NCI-H2081 treated with DMSO at 0.1 percent for 48 hours (cell line): ENCODE results near the gene AMBRA1.

Source experiments
- DNase-seq: peaks from one replicate; lab custom pipeline; 2025; lab: John Stamatoyannopoulos, UW

Gene AMBRA1

DNA sequence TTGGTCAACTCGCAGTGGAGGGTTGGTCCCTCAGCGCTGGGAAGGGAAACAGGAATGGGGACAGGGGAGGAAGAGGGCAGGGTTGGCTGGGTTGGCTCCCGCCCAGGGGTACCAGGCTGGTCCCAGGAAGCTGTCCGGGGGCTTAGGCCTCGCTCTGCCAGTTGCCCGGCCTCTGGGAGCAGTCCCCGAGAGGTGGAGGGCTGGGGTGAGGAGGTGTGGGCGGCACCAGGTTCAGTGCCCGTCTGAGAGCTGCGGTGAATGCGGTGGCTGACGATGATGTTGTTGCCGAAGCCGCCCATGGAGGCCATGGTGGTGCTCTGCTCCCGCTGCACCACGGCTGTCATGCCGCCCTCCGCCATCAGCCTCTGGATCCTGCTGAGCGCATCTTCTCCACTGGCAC is 196.3 kb downstream of the AMBRA1 start:
- DNase-seq = no peak

DNA sequence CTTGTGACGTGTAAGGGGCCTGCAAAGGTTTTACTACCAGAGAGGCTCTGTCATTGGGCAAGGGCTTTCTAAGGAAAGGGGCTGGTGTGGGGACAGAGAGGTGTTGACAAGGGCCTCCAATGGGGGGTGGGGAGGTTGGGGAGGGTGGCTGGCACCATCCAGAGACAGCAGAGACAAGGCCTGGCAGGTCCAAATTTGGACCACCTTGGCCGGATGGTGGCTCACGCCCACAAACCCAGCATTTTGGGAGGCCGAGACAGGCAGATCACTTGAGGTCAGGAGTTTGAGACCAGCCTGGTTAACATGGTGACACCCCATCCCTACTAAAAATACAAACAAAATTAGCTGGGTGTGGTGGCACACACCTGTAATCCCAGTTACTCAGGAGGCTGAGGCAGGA is 200.1 kb downstream of the AMBRA1 start:
- no peak for DNase-seq

DNA sequence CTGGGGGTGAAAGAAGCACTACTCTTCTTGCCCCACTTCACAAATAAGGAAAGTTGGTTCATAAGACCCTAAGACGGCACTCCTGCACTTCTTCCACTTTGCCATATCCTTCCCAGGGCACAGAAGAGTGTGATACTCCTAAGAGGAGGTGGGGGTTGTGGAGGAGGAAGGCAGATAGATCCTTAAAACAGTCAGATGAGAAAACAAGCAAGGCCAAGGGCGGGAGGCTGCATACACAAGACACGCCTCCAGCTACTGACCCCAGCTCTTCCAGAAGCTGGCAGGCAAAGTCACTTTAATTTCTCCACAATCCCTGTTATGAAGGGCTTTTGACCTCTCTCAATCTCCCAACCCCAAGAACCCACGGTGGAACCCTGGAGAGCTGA is 200.6 kb downstream of the AMBRA1 start:
- DNase-seq = no peak

DNA sequence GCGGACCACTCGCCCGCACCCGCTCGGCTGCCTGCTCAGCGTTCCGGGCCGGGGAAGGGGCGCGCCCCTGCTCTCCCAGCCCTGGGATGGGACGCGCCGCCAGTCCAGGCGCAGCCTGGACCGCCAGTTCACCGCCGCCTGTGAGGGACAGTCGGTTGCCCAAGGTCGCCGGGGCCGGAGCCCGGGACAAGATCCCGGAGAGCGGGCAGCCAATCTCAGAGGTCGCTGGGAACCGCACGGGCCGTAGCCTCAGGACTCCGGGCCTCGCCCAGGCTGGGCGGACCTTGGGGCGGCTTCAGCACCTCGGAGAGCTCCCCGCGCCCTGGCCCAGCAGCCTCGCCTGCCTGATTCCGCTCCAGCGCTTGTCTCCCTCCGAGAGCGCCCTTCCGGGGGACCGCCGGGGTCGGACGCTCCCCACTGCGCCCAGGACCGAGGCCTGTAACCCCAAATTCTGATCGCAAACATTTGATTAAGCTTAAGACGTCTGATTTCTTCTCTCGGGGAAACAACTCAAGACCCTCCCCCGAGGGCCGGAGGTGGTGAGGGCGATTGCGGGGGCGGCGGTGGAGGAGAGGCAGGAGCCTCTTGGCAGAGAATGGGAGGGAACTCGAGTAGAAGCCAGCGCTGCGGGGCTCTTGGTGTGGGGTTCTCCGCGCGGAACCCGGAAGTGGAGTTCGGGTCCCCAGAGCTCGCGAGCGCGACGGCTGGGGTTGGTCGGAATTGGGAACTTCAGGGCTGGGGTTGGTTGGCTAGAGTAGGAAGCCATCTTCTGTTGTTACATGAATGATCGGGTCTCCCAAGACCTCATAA is 201.2 kb downstream of the AMBRA1 start:
- DNase-seq = no peak

DNA sequence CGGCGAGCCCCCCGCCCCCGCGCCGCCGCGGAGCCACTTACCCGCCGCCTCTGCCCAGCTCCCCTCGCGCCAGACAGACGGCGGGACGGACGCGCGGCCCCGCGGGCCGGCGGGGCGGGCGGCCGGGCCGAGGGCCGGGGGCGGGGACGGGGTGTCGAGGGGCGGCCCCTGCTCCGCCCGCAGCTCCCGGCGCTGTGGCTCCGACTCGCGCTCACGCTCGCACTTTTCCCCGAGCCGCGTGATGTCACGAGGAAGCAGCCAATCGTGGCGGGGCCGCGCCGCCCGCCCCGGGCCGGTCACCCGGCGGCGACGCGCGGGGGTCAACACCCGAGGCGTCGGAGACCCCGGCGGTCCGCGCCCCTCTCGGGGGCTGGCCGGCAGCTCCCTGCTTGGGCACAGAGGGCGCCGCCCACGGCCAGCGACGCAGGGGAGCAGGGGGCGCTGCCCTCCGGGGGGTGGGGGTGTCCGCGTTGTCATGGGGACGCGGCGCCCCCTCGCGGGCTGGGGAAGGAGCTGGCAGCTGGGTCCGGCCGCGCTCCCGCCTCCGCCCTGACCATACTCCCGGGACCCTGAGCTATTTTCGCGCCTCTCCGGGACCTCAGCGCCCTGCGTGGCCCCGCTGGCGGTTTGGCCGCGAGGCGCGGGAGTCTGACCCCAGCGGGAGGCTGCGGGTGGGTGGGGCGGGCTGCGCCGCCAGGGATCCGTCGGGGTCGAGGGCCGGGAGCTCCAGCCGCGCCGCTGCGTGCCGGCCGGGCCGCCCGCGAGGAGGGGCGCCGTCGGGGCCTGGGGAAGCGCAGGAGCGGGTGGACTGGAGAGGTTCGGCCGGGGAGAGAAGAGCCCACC is 202.0 kb downstream of the AMBRA1 start, which contains the start of gene CHRM4:
Gene CHRM4 (minus strand): TSS at position 199 of the 843 bp plus-strand sequence. CDS start 5,219 bp downstream, outside the sequence.
- DNase-seq = no peak

DNA sequence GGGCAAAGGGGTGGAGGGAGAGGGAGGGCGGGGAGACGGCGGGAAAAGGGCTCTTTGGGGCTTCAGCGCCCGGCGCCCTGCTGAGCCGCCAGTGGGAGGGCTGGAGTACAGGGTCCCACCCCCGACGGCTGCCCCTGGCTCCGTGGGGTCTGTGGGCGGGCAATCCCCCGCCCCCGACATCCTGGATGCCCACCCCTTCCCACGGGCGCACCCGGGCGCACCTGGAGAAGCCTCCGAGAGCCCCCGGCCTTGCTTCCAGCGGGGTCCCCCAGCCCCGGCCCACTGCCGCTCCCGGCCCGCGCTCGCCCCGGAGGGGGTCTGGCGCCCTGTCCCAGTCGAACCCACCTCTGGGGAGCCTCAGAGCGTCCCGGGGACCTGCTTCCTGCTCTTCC is 202.6 kb downstream of the AMBRA1 start:
- no peak for DNase-seq

DNA sequence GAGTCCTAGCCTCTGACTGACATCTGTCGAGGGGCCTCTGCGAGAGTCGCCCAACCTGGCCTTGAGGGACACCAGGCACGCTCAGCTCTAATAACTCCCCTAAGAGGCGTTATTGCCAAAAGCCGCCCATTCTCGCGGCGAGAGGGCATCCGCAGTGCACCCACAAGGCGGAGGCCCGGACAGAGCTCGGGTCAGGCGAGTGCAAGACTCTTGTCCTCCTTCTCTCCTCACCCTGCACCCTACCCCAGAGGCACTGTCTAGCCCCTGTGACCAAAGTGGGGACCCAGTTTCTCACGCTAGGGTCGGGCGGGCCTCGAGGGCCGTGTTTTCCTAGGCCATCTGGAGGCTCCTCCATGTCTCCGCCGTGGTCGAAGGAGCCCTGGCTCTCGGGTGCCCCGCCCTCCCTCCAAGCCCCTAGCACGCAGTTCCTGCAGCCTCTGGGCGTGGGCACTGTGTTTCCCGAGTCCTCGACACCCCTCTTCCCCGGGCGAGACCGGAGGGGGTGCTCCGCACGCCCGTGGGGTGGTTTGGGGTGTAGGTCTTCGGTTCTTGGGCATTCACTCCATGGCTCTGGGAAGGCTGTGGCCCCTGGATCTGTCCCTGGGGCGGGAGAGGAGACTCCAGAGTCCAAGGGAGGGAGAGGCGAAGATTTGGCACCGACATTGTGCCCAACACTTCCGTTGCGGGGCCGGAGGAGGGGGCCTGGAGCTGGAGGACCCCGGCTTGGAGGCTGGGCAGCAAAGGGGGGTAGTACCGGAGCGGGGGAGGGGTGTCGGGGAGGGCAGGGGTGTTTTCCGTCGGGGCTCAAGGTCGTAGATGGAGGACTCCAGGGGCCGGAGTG is 203.3 kb downstream of the AMBRA1 start:
- DNase-seq = no peak

DNA sequence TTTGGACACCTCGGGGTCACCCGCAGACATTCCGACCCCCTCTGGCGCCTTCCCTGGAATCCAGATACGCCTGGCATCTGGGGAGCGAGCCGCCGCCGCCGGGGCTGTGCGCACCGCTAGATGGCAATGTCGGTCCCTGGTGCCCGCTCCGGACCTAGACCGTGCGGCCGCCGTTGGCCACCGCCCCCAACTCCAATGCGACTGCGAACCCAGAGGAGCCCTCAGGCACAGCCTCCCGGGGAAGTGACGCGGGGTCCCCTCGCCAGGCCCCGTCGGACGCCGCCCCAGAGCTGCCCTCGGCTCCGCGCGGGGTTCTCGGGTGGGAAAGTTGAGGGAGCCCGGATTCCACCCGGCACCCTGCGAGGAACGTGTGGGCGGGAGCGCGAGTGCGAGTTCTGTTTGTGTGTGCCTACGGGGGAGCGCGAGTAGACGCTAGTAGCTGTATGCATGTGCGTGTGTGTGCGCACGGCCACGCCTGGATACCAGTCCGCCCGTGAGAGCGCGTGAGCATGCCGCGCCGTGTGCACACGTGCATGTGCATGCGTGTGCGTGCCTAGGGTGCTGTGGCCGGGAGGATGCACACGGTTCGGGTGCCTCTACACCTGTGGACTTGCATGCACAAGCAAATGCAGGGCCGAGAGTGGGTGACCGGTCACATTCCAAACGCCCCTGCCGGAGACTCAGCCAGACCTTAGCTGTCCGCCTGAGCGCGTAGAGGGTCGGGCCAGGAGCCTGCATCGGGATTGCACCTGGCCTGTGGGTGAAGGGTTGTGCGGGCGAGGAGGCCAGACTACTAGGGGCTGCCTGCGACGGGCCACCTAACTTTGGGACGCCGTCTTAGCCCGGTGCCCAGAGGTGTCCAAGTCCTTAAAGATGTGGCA is 204.1 kb downstream of the AMBRA1 start:
- DNase-seq = no peak

DNA sequence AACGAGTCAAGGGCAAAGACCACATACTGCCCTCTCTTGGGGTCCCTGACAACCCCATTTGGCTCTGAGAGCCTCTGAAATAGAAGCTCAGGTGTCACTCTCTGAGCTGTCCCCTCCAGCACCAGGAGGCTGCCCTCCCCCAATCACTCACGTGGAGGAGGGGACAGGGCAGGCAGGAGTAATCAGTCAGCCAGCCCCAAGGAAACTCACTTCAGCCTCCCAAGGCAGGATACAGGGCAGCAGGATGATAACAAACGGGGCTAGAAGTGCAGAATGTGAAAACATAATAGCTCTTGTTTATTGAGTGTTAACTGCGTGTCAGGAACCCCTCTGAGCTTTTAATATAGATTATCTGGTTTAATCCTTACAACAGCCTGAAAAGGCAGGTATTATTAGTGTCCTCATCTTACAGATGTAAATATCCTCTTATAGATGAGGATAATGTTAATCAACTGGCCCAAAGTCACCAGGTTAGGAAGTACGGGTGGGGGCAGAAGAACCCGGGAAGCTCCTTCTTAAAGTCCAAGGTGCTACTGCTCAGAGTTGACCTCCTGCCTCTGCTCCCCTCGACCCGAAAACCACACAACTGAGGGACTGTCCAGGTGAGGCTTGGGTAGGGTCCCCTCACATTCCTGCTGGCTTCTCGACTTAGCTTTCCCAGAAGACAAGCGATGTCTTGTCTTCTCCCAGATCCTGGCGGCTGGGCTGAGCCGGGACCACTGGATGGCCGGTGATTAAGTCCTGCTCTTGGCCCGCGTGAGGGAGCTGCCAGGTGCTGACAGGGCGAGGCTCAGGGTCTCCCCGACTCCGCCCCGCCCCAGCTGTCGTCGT is 205.0 kb downstream of the AMBRA1 start:
- no peak for DNase-seq

DNA sequence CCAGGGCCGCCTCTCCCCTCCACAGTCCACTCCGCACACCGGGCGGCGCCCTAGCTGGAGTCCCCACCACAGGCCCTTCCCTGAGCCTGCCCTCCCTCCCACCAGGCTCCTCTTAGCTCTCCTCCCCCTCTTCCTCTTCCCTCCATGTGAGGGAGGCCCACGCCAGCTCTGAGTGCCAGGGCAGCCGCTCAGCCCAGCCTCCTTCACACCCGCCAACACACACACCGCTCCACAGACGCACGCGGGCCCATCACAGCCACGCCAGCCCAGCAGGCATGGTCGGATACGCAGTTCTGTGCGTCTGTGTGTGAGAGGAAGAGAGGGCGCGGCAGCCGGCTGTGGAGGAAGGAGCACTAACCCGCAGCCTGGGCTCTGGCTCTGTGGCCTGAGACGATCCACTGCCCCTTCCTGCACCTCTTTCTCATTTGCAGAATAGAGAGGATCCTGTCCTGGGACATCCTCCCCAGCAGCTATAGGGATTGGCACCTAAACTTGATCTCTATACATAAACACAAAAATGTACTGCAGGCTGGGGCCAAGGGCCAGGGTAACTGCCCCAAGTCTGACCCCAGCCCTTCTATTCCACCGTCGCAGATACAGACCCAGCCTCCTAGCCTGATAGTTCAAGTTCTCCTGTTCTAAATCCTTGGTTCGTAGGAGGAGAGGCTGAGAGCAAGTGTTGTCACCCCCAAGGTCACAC is 205.8 kb downstream of the AMBRA1 start:
- DNase-seq = no peak

DNA sequence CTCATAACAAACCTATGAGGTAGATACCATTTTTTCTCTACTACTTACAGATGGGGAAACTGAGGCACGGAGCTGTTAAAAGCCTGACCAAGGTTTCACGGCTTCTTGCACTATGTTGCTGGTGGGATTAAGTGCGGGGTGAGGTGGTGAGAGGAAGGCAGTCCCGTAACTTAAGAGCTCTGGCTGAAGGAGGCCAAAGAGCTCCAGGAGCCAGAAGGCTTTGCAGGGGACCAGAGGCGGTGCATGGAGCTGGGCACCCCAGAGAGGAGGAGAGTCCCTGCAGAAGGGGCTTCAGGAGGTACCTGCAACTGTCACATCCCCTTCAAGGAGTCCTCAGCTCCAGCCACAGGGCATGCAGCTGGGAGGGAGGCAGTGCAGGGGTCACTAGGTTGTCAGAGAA is 206.4 kb downstream of the AMBRA1 start:
- no peak for DNase-seq

DNA sequence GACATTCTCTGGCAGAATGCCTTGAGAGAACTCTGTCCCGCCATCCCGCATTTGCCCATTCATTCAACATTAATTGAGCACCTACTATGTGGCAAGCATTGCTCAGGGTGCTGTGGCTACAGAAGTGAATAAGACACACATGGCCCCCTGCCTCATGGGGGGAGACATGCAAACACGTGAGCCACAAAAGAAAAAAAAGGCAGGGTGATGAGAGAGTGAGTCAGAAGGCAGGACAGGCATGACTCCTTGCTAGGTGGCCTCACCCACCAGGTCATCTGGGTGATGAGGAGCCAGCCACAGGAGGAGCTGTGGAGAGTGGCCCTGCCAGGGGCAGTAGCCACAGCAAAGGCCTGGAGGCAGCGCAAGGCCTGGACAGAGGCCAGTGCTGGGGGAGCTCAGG is 207.1 kb downstream of the AMBRA1 start:
- DNase-seq = no peak

DNA sequence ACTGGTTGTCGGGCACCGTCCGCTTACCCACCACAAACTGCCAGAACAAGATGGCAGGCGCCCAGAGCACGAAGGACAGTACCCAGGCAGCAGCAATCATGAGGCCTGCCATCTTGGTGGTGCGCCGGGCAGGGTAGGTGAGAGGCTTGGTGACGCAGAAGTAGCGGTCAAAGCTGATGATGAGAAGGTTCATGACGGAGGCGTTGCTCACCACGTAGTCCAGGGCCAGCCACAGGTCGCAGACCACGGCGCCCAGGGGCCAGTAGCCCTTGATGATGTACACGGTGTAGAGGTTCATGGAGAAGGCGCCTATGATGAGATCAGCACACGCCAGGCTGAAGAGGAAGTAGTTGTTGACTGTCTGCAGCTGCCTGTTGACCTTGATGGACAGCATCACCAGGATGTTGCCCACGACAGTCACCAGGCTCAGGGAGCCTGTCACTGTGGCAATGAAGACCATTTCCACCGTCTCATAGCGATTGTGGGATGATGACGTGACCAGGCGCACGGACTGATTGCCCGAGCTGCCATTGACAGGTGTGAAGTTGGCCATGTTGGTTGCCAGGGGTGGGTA is 207.7 kb downstream of the AMBRA1 start:
- no peak for DNase-seq

DNA sequence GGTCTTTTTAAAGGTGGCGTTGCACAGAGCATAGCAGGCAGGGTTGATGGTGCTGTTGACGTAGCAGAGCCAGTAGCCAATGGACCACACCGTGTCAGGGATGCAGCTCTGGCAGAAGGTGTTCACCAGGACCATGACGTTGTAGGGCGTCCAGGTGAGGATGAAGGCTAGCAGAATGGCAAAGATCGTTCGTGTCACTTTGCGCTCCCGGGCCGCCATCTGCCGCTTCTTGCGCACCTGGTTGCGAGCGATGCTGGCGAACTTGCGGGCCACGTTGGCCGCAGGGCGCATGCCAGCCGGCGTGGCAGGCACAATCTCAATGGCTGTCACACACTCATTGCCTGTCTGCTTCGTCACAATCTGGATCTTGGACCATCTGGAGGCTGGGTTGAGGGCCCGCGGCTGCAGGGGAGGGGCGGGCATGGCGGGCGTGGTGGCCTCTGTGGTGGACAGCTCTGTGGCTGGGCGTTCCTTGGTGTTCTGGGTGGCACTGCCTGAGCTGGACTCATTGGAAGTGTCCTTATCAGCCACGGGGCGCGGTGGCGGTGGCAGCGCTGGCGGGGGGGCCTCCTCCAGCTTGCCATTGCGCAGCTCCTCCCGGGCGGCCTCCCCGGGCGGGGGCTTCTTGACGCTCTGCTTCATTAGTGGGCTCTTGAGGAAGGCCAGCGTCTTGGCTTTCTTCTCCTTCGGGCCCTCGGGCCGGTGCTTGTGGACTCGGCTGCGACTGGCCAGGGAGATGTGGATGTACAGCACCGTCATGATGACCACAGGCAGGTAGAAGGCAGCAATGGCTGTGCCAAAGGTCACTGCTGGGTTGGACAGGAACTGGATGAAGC is 208.4 kb downstream of the AMBRA1 start:
- DNase-seq = no peak

DNA sequence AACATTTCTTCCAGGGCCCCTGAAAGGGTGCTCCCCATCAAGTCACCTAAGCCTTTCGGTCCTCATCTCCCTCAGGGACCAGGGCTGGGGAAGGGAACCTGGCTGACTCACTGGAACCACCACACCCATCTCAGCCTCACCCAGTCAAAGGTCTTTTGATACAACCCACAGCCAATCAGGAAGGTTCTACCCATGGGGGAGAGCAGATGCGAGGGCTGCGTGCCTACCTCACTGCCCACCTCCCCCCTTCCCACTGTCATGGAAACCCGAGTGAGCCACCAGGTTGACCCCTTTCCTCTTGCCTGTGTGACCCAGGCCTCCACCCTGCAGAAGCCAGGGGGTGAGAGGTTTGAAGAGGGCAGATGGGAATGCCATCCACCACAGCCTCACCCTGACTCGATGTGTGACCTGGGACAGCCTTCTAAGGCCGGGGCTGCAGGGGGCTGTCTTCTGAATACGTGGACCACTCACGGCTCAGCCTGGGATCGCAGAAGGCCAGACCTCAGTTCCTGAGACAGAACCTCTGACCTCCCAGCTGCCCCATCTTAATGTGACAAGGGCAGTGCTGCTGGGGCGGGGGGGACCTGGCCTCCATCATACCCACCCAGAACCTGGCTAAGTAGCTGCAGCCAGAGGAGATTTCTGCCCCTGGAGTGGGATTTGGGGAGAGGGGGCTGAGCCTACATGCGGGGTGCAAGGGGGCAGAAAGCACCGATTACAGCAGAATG is 209.7 kb downstream of the AMBRA1 start:
- DNase-seq = no peak

DNA sequence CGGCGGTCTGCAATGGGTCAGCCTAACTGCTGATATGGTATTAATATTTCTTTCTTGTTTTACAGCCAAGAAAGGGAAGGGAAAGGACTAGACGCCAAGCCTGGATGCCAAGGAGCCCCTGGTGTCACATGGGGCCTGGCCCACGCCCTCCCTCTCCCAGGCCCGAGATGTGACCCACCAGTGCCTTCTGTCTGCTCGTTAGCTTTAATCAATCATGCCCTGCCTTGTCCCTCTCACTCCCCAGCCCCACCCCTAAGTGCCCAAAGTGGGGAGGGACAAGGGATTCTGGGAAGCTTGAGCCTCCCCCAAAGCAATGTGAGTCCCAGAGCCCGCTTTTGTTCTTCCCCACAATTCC is 210.4 kb downstream of the AMBRA1 start:
- no peak for DNase-seq

DNA sequence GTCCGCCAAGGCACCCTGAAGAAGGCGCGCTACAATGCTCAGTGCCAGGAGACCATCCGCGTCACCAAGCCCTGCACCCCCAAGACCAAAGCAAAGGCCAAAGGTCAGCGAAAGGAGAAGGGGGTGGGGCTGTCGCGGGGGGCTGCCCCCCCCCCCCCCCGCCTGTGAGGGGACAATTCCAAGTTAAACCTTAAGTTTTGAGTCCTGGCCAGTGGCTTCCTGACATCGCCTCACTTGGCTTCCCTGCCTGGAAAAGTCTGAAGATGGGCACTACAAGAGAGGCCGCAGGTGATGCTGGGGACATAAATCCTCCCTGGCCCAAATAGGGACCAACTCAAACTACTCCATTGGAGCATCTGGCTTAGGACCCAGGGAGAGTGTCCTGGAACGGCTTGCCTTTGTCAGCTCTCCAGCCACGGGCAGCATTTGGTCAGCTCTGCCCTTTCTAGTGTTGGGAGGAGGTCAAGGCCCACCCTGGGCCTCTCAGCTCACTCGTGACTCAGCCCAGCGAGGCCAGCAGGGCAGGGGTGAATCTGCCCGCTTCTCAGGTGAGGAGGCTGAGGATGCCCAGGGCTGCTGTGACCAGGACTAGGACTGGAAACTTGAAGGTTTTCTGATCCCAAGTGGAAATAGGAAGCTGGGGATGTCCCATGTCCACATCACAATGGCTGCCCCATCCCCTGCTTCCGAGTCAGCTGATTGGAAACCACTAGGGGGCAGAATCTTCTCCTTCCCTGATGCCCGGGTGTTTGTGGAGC is 211.0 kb downstream of the AMBRA1 start:
- DNase-seq = no peak
